Gastrocnemius medialis (tissue), 4 donors: ENCODE data around the gene CCDC91.

Experiments
- POLR2A ChIP-seq, 2 donors: fragments of 450-650 bp; IDR thresholded peaks; one replicate each; pipeline ENCODE4 v1.6.1; 2017; ENCODE audit warnings: antibody characterized with exemption in 2 of 2, mild to moderate bottlenecking in 2 of 2, moderate library complexity in 2 of 2
- TF ChIP-seq, protein P1 (sequence below), 5 experiments: fragments of 450-650 bp in 3 of 5; fragments of 200-600 bp in 2 of 5; sonication (generic) in 2 of 5; IDR thresholded peaks in 4 of 5; conservative IDR thresholded peaks in 1 of 5; 1 replicate in 4 of 5; 2 replicates in 1 of 5; pipeline ENCODE4 v1.5.1; 2016 to 2019; ENCODE audit warnings: antibody characterized with exemption in 5 of 5, mild to moderate bottlenecking in 3 of 5, moderate library complexity in 3 of 5

DNA sequence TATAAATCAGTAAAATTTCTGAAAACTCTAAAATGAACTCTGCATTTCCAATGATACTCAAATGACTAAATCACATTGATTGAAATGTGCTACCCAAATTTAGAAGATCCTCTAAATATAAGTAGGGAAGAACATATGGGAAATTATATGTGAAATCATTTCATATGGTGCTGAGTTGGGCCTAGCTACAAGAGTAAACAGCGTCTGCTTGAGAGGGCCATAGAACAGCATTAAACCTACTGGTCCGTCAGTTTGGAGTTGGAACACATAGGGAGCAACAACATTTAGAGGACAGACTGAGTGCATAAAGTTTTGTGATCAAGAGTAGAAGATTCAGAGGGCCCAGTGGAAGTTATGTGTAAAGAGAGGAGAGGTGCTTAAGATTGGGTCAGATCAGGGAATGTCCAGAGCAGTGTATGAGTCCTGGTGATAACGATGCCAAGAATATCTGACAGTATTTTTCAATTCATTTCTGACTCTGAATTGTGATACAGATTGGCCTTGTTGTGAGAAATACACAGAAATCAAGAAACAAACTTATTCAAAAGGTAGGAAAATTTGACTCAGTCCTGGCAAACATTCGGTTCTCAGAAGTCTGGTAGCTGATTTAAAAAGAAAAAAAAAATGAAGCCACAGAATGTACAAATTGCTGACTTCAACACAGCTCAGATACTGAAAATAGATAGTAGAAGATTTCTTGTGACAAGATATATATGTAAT, 362.2 kb downstream of the CCDC91 start:
- TF ChIP-seq POLR2A (IDR thresholded peaks at IDR 0.05) = no peak
- TF ChIP-seq, protein P1, sequence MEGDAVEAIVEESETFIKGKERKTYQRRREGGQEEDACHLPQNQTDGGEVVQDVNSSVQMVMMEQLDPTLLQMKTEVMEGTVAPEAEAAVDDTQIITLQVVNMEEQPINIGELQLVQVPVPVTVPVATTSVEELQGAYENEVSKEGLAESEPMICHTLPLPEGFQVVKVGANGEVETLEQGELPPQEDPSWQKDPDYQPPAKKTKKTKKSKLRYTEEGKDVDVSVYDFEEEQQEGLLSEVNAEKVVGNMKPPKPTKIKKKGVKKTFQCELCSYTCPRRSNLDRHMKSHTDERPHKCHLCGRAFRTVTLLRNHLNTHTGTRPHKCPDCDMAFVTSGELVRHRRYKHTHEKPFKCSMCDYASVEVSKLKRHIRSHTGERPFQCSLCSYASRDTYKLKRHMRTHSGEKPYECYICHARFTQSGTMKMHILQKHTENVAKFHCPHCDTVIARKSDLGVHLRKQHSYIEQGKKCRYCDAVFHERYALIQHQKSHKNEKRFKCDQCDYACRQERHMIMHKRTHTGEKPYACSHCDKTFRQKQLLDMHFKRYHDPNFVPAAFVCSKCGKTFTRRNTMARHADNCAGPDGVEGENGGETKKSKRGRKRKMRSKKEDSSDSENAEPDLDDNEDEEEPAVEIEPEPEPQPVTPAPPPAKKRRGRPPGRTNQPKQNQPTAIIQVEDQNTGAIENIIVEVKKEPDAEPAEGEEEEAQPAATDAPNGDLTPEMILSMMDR (IDR thresholded peaks at IDR 0.05 in 4 of 5, conservative IDR thresholded peaks at IDR 0.05 in 1 of 5) = no peak
